ENCODE data around the gene GALNT18. TPM values are rescaled to one million over a fixed set of nuclear protein-coding genes. Genes with fewer than 3 reads are reported as not detected.
"Not testable (repeated sequence)": the region's sequence is repeated elsewhere in the genome, so short reads cannot be mapped to it uniquely, and the experiment has no call there.

The GALNT18 gene
- total and polyA plus RNA-seq, 2 donors, result 21.6 to 33.2 TPM

DNA sequence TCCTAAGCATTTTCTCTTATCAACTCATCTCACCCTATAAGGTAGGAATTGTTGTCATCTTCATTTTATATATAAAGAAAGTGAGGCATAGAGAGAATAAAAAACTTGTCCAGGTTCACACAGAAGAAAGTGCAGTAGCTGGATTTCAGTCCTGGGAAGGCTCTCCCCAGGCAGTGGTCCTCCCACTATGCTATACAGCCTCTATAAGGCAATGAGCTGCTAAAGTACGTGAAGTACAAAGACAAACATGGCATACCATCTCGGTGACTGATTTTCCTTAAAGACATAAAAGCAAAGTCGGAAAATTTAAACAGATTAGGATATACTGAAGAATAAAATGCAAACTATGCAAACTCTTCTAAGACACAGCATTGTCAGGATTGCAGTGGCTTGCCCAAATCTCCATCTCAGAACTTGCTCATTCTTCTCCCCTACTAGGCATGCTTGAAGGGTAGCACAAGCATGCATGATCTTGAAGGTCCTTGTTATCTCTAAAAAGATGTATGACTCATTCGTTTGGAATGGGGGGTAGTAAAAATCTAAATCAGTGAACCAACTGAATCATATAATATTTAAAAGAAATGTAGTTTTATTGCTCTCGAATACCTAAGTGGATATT lies 171.0 kb downstream of the GALNT18 start:
- no peak for DNase-seq (ENCODE audit: extremely low spot score)
- Histone ChIP-seq H3K4me3 (ENCODE audit: low read depth, low read length) (no peak overlapping the region), H3K36me3 (ENCODE audit: insufficient read depth) (no peaks in the 10 kb centered on the region), H3K4me1 (ENCODE audit: insufficient read depth) (no peaks in the 10 kb centered on the region), H3K27ac (ENCODE audit: low read depth) (no peak overlapping the region)
- 34% methylated on average over 5 of the region's 5 CpGs for WGBS

DNA sequence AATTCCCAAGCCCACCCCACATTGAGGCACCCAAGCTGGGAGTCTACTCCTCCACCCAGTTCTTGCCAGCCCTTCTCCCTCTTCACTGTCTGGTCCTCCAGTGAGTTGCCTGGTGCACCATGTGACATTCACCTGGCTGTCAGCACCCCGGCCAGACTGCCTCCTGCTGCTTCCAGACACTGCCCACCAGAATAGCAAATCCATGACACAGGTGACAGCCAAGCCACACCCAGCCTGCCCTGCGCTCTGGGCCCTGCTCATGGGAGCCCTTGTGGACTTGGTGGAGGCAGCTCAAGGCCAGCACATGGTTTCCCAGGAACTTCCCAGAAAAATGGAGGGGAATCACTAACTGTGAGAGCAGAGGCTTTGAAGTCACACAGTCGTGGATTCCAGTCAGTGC lies 172.5 kb downstream of the GALNT18 start:
- no peak for DNase-seq (ENCODE audit: extremely low spot score)
- H3K4me1 ChIP-seq (ENCODE audit: insufficient read depth), result no peaks in the 10 kb centered on the region
- H3K36me3 ChIP-seq (ENCODE audit: insufficient read depth), result no peaks in the 10 kb centered on the region
- no peak overlapping the region for H3K4me3 ChIP-seq (ENCODE audit: low read depth, low read length)
- no peak overlapping the region for H3K27ac ChIP-seq (ENCODE audit: low read depth)
- WGBS, result 86% methylated on average over 3 of the region's 3 CpGs

DNA sequence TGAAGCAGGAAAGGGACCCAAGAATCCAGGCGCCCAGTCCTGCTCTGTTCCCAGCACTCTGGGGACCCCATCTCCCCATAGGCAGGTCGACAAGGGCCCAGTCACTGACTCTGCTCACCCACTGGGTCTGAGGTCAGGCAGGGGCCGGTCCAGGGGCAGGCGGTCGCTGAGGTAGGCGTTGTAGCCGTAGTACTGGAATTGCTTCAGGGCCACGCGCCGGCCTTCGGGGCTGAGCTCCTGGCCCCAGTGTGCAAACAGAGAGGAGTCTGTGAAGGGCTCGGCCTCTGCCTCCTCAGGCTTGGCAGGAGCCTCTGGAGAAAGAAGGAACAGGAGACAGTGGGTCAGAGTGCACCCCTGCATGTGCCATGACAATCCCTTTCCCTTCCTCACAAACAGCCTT lies 173.2 kb downstream of the GALNT18 start:
- H3K4me3 ChIP-seq (ENCODE audit: low read depth, low read length), result no peak overlapping the region
- WGBS, result 86% methylated on average over 12 of the region's 12 CpGs
- no peak for DNase-seq (ENCODE audit: extremely low spot score)
- no peaks in the 10 kb centered on the region for H3K36me3 ChIP-seq (ENCODE audit: insufficient read depth)
- no peak overlapping the region for H3K27ac ChIP-seq (ENCODE audit: low read depth)
- no peaks in the 10 kb centered on the region for H3K4me1 ChIP-seq (ENCODE audit: insufficient read depth)

DNA sequence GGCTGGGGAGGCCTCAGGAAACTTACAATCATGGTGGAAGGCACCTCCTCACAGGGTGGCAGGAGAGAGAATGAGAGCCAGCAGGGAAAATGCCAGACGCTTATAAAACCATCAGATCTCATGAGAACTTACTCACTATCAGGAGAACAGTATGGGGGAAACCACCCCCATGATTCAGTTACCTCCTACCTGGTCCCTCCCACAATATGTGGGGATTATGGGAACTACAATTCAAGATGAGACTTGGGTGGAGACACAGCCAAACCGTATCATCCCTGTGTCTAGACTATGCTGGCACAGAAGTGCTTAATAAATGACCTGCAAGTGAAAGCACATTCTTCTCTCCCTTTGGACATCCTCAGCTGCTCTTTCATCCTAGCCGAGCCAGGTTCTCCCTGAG lies 174.2 kb downstream of the GALNT18 start:
- H3K27ac ChIP-seq (ENCODE audit: low read depth); H3K4me3 ChIP-seq (ENCODE audit: low read depth, low read length); DNase-seq (ENCODE audit: extremely low spot score); H3K36me3 ChIP-seq (ENCODE audit: insufficient read depth); H3K4me1 ChIP-seq (ENCODE audit: insufficient read depth): not testable (repeated sequence)
- 76% methylated on average over 3 of the region's 3 CpGs for WGBS

DNA sequence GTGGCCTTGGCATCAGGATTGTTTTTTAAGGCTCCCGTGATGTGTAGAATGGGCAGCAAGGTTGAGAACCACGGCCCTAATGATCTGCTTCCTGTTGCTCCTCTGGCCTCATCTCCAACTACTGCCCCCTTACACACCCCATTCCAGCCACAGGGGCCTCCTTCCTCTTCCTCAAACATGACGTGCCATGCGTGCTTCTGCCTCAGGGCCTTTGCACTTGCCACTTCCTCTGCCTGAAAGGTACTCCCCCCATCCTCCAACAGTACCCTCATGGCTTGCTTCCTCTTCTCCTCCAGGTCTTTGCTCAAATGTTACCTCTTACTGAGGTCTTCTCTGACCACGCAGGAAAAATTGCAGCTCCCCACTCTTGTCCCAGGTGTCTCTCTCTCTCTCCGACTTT lies 174.8 kb downstream of the GALNT18 start:
- Histone ChIP-seq H3K27ac (ENCODE audit: low read depth) (no peak overlapping the region), H3K36me3 (ENCODE audit: insufficient read depth) (no peaks in the 10 kb centered on the region), H3K4me3 (ENCODE audit: low read depth, low read length) (no peak overlapping the region), H3K4me1 (ENCODE audit: insufficient read depth) (no peaks in the 10 kb centered on the region)
- 88% methylated on average over 6 of the region's 6 CpGs for WGBS
- no peak for DNase-seq (ENCODE audit: extremely low spot score)

DNA sequence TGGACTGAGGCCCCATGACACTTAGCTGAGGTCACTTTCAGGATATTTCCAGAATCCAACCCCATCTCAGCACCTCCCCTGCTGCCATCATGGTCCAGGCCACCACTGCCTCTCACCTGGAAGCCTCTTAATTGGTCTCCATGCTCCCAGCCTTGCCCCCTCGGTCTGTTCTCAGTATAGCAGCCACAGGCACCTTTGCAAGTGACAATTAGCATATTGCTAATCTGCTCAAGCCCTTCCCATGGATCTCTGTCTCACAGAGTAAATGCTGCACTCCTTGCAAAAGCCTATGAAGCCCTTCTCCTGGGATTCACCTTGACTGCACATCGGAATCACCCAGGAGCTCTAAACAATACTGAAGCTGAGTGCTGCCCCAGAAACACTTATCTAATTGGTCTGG lies 175.2 kb downstream of the GALNT18 start:
- Histone ChIP-seq H3K27ac (ENCODE audit: low read depth) (no peak overlapping the region), H3K4me3 (ENCODE audit: low read depth, low read length) (no peak overlapping the region), H3K4me1 (ENCODE audit: insufficient read depth) (no peaks in the 10 kb centered on the region), H3K36me3 (ENCODE audit: insufficient read depth) (no peaks in the 10 kb centered on the region)
- no peak for DNase-seq (ENCODE audit: extremely low spot score)
- WGBS, result 90% methylated on average over 2 of the region's 2 CpGs

DNA sequence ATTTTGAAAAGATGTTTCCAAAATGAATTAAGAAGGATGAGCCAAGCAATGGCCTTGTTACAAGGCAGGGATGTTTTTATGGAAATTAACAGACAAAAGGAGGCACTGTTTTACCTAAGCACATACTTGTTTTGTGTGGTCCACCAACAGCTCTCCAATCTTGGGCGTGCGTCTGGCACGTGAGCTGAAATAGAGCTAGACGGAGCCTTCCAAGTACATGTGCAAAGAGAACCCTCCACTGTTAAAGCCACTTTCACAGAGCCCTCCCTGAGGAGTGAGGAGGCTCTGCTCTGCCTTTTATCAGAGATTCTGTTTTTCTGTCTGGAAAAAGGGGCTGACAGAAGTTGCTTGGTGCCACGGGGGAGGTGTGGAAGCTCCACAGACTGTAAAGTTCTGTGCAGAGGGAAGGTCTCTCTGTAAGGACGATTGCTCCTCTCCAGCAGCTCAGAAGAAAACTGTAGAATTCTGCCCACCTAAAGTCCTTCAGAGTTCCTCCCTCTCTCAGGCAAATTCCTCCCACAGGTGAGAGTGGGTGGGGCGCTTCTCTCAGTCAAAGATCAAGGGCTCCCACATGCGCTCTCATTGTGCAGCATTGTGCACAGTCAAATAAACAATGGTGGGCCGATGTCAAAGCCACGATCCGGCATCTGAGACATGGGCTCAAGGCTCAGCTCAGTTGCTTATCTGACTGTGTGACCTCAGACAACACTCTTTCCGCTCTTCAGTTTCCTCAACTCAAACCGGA lies 176.2 kb downstream of the GALNT18 start:
- DNase-seq (ENCODE audit: extremely low spot score), result no peak
- H3K4me1 ChIP-seq (ENCODE audit: insufficient read depth), result no peaks in the 10 kb centered on the region
- no peak overlapping the region for H3K27ac ChIP-seq (ENCODE audit: low read depth)
- H3K36me3 ChIP-seq (ENCODE audit: insufficient read depth), result no peaks in the 10 kb centered on the region
- H3K4me3 ChIP-seq (ENCODE audit: low read depth, low read length), result no peak overlapping the region
- 87% methylated on average over 13 of the region's 13 CpGs for WGBS

DNA sequence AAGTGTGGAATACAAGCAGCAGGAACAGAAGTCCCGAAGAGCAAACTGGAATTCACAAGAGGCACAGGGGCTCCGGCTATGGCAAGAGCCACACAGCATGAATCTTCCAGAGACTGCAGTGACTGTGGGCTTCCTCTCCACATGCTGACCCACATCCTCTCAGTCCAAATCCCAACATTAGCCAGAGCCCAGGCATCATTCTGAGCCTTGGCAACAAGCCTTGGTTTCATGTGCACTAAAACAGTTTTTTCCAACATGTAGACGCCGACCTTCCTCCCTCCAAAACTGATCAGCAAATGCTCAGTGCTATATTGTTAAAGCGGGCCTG lies 177.0 kb downstream of the GALNT18 start:
- no peak for DNase-seq (ENCODE audit: extremely low spot score)
- Histone ChIP-seq H3K27ac (ENCODE audit: low read depth) (no peak overlapping the region), H3K4me1 (ENCODE audit: insufficient read depth) (no peaks in the 10 kb centered on the region), H3K4me3 (ENCODE audit: low read depth, low read length) (no peak overlapping the region), H3K36me3 (ENCODE audit: insufficient read depth) (no peaks in the 10 kb centered on the region)
- WGBS, result 33% methylated on average over 5 of the region's 5 CpGs

DNA sequence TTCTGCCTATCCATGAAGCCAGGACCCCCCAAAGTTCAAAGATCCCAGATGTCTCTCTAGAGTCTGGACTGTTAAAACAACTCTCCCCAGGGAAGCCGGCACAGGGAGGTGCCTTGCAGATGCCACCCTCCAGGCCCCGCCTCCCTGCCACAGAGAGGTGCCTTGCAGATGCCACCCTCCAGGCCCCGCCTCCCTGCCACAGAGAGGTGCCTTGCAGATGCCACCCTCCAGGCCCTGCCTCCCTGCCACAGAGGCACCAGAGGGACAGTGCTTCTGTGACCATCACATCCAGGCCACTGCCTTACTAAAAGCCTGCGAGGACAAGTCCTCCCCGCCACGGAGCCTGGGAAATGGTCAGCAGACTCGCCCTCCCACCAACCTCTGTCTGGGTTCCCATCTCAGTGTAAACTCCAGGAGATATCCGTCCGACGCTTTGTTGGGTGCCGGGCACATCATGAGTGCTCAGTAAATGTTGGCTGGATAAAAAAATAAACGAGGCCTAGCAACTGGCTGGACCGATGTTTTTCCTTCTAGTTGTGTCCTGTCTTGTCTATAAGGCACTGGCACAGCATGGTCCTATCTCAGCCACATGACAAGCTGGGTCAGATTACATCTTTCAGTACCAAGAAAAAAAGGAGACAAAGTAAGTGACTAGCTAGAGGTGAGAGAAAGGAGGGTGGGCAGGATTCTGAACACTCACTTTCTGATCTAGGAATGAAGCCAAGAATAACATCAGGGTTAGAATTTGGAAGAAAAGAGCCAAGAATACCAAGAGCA lies 177.6 kb downstream of the GALNT18 start:
- no peak for DNase-seq (ENCODE audit: extremely low spot score)
- no peaks in the 10 kb centered on the region for H3K36me3 ChIP-seq (ENCODE audit: insufficient read depth)
- H3K4me1 ChIP-seq (ENCODE audit: insufficient read depth), result no peaks in the 10 kb centered on the region
- H3K27ac ChIP-seq (ENCODE audit: low read depth), result no peak overlapping the region
- no peak overlapping the region for H3K4me3 ChIP-seq (ENCODE audit: low read depth, low read length)
- 64% methylated on average over 13 of the region's 13 CpGs for WGBS

DNA sequence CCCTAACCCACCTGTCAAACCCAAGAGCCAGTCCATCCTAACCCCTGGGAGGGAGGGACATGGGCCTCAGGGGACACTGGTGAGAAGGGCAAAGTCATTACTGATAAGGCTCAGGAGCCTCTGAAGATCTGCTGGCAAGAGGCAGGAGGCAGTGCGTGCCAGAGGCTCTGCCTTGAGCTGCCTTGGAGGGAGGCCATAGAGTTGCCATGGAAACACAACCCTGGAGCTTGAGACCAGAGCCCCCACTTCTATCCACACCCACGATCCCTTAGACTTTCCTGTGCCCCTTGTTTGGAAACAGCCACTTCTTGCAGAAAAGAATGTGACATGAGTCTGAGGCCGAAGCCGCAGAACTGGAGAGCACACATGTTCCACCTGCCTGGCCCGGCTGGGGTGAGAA lies 179.0 kb downstream of the GALNT18 start:
- Histone ChIP-seq H3K4me3 (ENCODE audit: low read depth, low read length) (no peak overlapping the region), H3K27ac (ENCODE audit: low read depth) (no peak overlapping the region), H3K36me3 (ENCODE audit: insufficient read depth) (no peaks in the 10 kb centered on the region), H3K4me1 (ENCODE audit: insufficient read depth) (no peaks in the 10 kb centered on the region)
- WGBS, result 84% methylated on average over 5 of the region's 5 CpGs
- DNase-seq (ENCODE audit: extremely low spot score), result no peak

DNA sequence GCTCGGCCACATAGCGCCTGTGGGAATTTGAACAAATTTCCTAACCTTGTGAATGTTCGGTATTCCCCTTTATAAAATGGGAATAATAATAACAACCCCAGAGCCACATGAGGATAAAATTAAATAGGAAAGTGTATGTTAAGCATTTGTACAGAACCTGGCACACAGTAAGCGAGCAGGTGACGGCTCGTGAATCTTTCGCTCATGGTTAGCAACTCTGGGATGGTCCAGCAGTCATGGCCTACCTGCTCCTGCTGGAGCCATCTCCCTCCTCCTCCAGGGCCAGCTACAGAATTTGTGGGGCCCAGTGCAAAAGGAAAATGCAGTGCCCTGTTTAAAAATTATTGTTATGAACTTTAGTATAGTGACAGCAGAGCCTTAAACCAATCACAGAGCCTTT lies 180.3 kb downstream of the GALNT18 start:
- 94% methylated on average over 7 of the region's 7 CpGs for WGBS
- H3K36me3 ChIP-seq (ENCODE audit: insufficient read depth), result no peaks in the 10 kb centered on the region
- no peak overlapping the region for H3K27ac ChIP-seq (ENCODE audit: low read depth)
- H3K4me1 ChIP-seq (ENCODE audit: insufficient read depth), result no peaks in the 10 kb centered on the region
- H3K4me3 ChIP-seq (ENCODE audit: low read depth, low read length), result no peak overlapping the region
- DNase-seq (ENCODE audit: extremely low spot score), result no peak

DNA sequence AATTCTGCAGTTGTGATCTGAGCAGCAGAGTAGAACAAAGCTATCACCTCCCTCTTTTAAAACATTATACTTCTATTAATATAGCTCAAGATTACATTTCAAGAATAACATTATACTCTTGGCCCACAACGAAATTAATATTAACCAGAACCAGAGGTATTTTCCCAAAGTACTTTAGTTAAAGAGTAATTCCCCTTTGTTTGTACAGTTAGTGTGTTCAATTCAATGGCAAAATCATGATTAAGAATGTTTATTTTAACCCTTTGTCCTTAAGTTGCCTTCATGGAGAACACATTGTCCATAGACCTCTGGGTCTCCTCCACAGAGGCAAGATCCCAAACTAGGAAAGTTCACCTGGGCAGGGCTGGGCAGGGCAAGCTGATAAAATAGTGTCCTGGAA lies 180.7 kb downstream of the GALNT18 start:
- no peaks in the 10 kb centered on the region for H3K36me3 ChIP-seq (ENCODE audit: insufficient read depth)
- no peak overlapping the region for H3K27ac ChIP-seq (ENCODE audit: low read depth)
- 80% methylated on average over 1 of the region's 1 CpG for WGBS
- no peaks in the 10 kb centered on the region for H3K4me1 ChIP-seq (ENCODE audit: insufficient read depth)
- H3K4me3 ChIP-seq (ENCODE audit: low read depth, low read length), result no peak overlapping the region
- DNase-seq (ENCODE audit: extremely low spot score), result no peak

DNA sequence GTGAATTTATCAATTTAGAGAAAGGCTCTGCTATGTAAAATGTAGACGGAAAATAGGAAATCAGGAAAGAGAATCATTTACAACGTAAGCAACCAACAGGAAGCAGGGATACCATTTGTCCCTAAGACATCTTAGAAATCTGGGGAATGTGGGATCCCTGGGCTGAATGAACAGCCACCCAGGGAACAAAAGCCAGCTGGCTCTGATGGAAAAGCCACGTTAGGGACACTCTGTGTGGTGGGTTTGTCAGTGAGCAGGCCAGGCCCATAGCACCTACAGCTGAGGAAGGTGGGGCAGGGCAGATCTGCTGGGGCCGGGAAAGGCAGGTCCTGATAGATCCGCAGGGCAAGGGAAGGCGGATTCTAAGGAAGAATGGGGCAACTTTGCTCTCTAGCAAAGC lies 181.7 kb downstream of the GALNT18 start:
- Histone ChIP-seq H3K4me1 (ENCODE audit: insufficient read depth) (no peaks in the 10 kb centered on the region), H3K36me3 (ENCODE audit: insufficient read depth) (no peaks in the 10 kb centered on the region), H3K27ac (ENCODE audit: low read depth) (no peak overlapping the region), H3K4me3 (ENCODE audit: low read depth, low read length) (no peak overlapping the region)
- 77% methylated on average over 6 of the region's 6 CpGs for WGBS
- no peak for DNase-seq (ENCODE audit: extremely low spot score)

DNA sequence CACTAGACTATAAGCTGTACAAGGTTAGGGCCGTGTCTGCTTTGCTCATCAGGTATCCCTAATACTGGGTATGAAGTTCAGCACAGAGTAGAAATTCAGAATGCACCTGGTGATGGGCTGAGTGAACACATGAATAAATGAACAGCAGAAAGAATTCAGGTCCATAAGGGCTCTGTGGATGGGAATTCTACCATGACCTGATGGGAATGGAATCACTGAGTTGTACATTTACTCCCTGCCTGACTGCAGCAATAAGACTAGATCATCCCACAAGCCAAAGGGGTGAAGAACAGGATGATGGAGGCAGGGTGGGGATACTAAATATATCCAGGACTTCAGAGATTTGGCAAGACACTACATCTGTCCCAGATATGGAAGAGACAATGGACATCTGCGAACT lies 182.2 kb downstream of the GALNT18 start:
- no peak for DNase-seq (ENCODE audit: extremely low spot score)
- 91% methylated on average over 2 of the region's 2 CpGs for WGBS
- no peaks in the 10 kb centered on the region for H3K4me1 ChIP-seq (ENCODE audit: insufficient read depth)

More for the DNA sequence above, 182.2 kb downstream of the GALNT18 start:
- Histone ChIP-seq H3K4me3 (ENCODE audit: low read depth, low read length) (no peak overlapping the region), H3K36me3 (ENCODE audit: insufficient read depth) (no peaks in the 10 kb centered on the region), H3K27ac (ENCODE audit: low read depth) (no peak overlapping the region)

All from urinary bladder (tissue), 4 donors.